T-cell (primary cell): Measurements from ENCODE around the gene SNRNP70. TPM values are rescaled to one million over a fixed set of nuclear protein-coding genes. Genes with fewer than 3 reads are reported as not detected.

Experiments used
- ATAC-seq, 4 experiments: fragments of 200-7000 bp in 3 of 4; fragments of 150-1000 bp in 1 of 4; cut with Tn5 transposase; replicated peaks in 1 of 4; 1 replicate in 3 of 4; 2 replicates in 1 of 4; pipeline ENCODE4 v1.10.0; 2021; ENCODE audit warnings: moderate library complexity in 3 of 4, mild to moderate bottlenecking in 2 of 4, moderate number of reproducible peaks in 1 of 4
- CTCF ChIA-PET, 2 donors: fragments of 300-600 bp; sonication (Branson Sonifier 250); formaldehyde crosslinking; loops; one replicate each; lab custom pipeline; 2022; ENCODE audit warnings: antibody characterized with exemption in 2 of 2; lab: Charles Lee
- POLR2A ChIA-PET, 2 donors: fragments of 300-600 bp; sonication (Branson Sonifier 250); formaldehyde crosslinking; loops; one replicate each; lab custom pipeline; 2022; ENCODE audit warnings: antibody characterized with exemption in 2 of 2; lab: Charles Lee
- DNase-seq, 35 experiments: peaks; one replicate each; pipeline versions ENCODE4 v3.0.0 to v3.0.0-alpha.2; 2013 to 2023
- H3K27ac ChIP-seq: one replicate; pipeline ENCODE4 v1.5.1; 2013; ENCODE audit warnings: low read length
- H3K27me3 ChIP-seq, 2 experiments: replicated peaks in 1 of 2; 1 replicate in 1 of 2; 2 replicates in 1 of 2; pipeline versions ENCODE4 v1.6.1 to v1.7.0; 2013; ENCODE audit warnings: low read length in 1 of 2, mixed read lengths in 1 of 2; ENCODE audit not compliant: control insufficient read depth in 2 of 2, insufficient read depth in 2 of 2; ENCODE audit errors: extremely low read depth in 1 of 2
- H3K36me3 ChIP-seq, 2 donors: 1 replicate in 1 of 2; 2 replicates in 1 of 2; pipeline versions ENCODE4 v1.6.1 to v1.7.0; 2013; ENCODE audit warnings: low read length in 1 of 2; ENCODE audit not compliant: control insufficient read depth in 2 of 2, insufficient read depth in 1 of 2; ENCODE audit errors: extremely low read depth in 1 of 2
- H3K4me1 ChIP-seq, 2 experiments: 1 replicate in 1 of 2; 2 replicates in 1 of 2; pipeline versions ENCODE4 v1.6.1 to v1.7.0; 2013; ENCODE audit warnings: low read length in 2 of 2, mixed read lengths in 1 of 2; ENCODE audit not compliant: insufficient read depth in 2 of 2, control insufficient read depth in 1 of 2; ENCODE audit errors: extremely low read depth in 1 of 2
- H3K4me3 ChIP-seq, 2 donors: 1 replicate in 1 of 2; 2 replicates in 1 of 2; pipeline versions ENCODE4 v1.5.1 to v1.7.0; 2013; ENCODE audit warnings: mild to moderate bottlenecking in 2 of 2, low read length in 1 of 2, moderate library complexity in 1 of 2; ENCODE audit not compliant: control insufficient read depth in 1 of 2; ENCODE audit errors: extremely low read depth in 1 of 2
- H3K9me3 ChIP-seq: 2 replicates; pipeline ENCODE4 v1.7.0; 2013
- H3K27ac Mint-ChIP-seq, 2 donors: one replicate each; pipeline ENCODE4 v1.8.0; 2020 to 2021; ENCODE audit warnings: mild to moderate bottlenecking in 2 of 2, mixed read lengths in 2 of 2
- H3K27me3 Mint-ChIP-seq, 2 donors: one replicate each; pipeline ENCODE4 v1.8.0; 2021 to 2022; ENCODE audit warnings: mixed read lengths in 2 of 2
- H3K36me3 Mint-ChIP-seq: one replicate; pipeline ENCODE4 v1.8.0; 2021; ENCODE audit warnings: mixed read lengths
- H3K4me1 Mint-ChIP-seq, 3 donors: one replicate each; pipeline ENCODE4 v1.8.0; 2020 to 2022; ENCODE audit warnings: mixed read lengths in 3 of 3, mild to moderate bottlenecking in 1 of 3
- H3K4me3 Mint-ChIP-seq, 3 donors: one replicate each; pipeline ENCODE4 v1.8.0; 2020 to 2022; ENCODE audit warnings: mild to moderate bottlenecking in 3 of 3, mixed read lengths in 3 of 3, moderate library complexity in 3 of 3
- H3K9me3 Mint-ChIP-seq, 3 donors: one replicate each; pipeline ENCODE4 v1.8.0; 2020 to 2022; ENCODE audit warnings: mixed read lengths in 3 of 3
- WGBS: methylation state at CpG from one replicate; pipeline ENCODE4 v1.1.5; 2013; ENCODE audit warnings: missing lambda C conversion rate; ENCODE audit not compliant: insufficient coverage; 5-methylcytosine and 5-hydroxymethylcytosine counted together
- total RNA-seq, 35 experiments: library from RNA in 6 of 35; stranded (reverse) in 6 of 35; fragments of 120-200 nt in 1 of 35; gene quantifications; one replicate each; pipeline versions ENCODE4 v1.2.1 to v1.2.4 and lab custom pipeline; 2013 to 2026

Gene SNRNP70
- total RNA-seq, 5 donors from 2014 or later (not counting 1 experiment from before 2014, with no cell fraction given) = 406 to 704 (median 645) TPM

DNA sequence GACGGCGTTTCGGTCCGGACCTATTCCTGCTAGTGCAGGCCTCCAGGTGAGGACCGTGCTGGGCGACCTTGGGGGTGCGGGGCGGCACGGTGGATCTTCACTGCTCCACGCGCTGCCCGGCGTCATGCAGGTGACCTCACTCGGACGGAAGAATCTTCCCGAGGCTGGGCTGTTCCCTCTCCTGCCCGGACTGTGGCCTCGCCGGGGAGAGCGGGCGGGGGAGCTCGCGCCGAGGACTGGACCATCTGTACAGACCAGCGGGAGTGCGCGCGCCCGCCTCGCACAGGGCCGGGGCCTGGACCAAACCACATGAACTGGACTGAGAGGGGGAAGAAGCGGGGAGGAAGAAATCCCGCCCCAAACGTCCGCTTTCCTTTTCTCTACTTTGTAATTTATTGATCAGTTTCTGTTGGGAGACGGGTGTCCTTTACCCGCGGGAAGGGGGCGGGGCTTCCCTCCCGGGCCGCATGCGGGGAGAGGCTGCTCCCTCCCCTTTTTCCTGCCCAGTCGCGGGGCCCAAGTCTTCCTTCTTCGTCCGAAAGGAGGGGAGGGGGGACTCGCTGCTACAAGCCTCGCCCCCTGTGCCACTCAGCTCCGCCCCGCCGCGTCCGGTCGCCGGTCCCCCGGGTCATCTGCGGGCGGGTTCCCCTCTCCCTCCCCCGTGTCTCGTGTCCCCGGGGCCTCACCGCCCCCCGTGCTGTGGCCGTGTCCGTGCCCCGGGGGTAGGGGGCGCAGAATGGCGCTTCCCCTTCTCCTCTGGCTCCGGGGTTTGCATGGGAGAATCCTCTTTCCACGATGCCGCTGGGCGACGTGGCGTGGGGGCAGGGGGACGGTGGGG lies 65.1 kb downstream of the SNRNP70 start:
- H3K36me3 ChIP-seq = no peaks in the 10 kb centered on the region
- Mint-ChIP-seq H3K27me3 (peaks cover 68 to 85% of the 10 kb centered on the region in 2 donors), H3K27ac (no peak overlapping the region), H3K4me1 (peaks cover 34 to 36% (median 35%) of the 10 kb centered on the region in 3 donors), H3K9me3 (peaks cover 0 to 8% (median 0%) of the 10 kb centered on the region in 3 donors), H3K4me3 (peak overlapping the region; percentile 68 to 82 (median 71)), H3K36me3 (no peaks in the 10 kb centered on the region)
- H3K27me3 ChIP-seq = peaks cover 12 to 92% of the 10 kb centered on the region in 2 experiments
- H3K4me1 ChIP-seq = peaks cover 13 to 45% of the 10 kb centered on the region in 2 experiments
- DNase-seq (peak in 4 of 35 experiments; percentile 21 to 52 (median 36)), ATAC-seq (peak in 2 of 4 experiments; percentile 15 to 21)
- CTCF ChIA-PET = interaction anchor here in 1 of 2 donors (0.6 kb wide), 1 partner anchor 334 kb away, joined by 7 read pairs; no protein-coding TSS in a partner anchor
- under 1% methylated on average over 22 of the region's 75 CpGs for WGBS
- POLR2A ChIA-PET = no interaction called here
- H3K27ac ChIP-seq = no peak overlapping the region
- peak overlapping the region; percentile 50 to 86 for H3K4me3 ChIP-seq
- no peaks in the 10 kb centered on the region for H3K9me3 ChIP-seq

DNA sequence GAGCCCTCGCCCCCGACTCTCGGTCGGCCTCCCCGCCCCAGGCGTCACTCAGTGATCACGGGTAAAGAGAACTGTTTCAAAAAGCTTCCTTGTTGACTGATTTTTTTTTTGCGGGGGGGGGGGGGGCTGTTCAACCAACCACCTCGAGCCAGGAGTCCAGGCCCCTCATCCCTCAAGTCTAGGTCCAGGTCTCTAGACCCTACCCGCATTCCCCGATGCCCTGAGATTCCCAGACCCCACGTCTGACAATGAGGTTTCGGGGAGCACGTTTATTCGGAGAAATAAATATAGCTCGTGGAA lies 65.6 kb downstream of the SNRNP70 start:
- H3K36me3 ChIP-seq = no peaks in the 10 kb centered on the region
- POLR2A ChIA-PET = no interaction called here
- peaks cover 68 to 85% of the 10 kb centered on the region in 2 donors for H3K27me3 Mint-ChIP-seq
- 40% methylated on average over 3 of the region's 16 CpGs for WGBS
- CTCF ChIA-PET = interaction anchor here in 1 of 2 donors (0.6 kb wide), 1 partner anchor 334 kb away, joined by 7 read pairs; no protein-coding TSS in a partner anchor
- ATAC-seq (no peak), DNase-seq (no peak)
- peaks cover 12 to 92% of the 10 kb centered on the region in 2 experiments for H3K27me3 ChIP-seq
- no peak overlapping the region for H3K27ac ChIP-seq
- no peaks in the 10 kb centered on the region for H3K36me3 Mint-ChIP-seq
- no peaks in the 10 kb centered on the region for H3K9me3 ChIP-seq
- H3K4me1 ChIP-seq = peaks cover 13 to 41% of the 10 kb centered on the region in 2 experiments
- no peak overlapping the region for H3K27ac Mint-ChIP-seq
- peak overlapping the region; percentile 13 to 82 (median 25) for H3K4me3 Mint-ChIP-seq
- peak overlapping the region; percentile 50 to 86 for H3K4me3 ChIP-seq
- peaks cover 0 to 8% (median 0%) of the 10 kb centered on the region in 3 donors for H3K9me3 Mint-ChIP-seq
- peaks cover 29 to 32% (median 31%) of the 10 kb centered on the region in 3 donors for H3K4me1 Mint-ChIP-seq

DNA sequence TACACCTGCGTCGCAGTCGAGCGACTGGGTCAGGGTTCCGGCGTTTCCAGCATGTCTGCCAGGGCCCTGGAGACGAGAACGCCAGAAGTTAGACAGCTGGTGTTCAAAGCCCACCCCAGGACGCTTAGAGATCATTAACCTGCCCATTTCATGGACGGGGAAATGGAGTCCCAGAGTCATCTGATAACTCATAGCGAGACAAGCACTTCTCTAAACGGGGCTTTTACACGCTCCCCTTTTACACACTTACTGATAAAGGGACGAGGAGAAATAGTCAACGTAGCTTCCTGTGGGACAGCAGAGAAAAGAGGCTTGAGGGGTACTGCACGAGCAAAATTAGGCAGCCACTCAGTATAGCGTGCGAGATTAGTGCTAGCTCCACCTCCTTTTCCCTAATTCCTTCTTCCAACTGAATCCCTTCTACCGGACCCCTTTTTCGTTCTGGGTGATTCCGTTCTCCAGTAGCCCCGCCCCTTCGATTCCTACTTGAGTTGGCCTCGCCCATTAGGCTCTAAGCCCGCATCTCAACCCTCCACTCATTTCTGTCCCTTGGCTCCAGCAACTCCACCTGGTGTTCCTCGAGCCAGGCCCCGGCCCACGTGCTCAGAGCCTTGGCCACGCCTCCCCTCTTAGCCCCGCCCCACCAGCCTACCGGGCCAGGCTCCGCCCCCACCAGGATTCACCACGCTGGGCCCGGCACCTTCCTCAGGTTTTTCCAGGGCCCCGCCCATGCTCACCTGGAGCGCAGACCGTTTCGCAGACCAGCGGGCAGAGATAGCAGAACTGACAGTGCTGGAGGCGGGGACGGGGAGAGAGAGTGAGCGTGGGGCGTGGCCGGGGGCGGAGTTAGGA lies 66.2 kb downstream of the SNRNP70 start:
- ATAC-seq (peak in 2 of 4 experiments; percentile 11 to 34), DNase-seq (peak in 16 of 35 experiments; percentile 17 to 57 (median 32))
- 18% methylated on average over 37 of the region's 45 CpGs for WGBS
- Histone ChIP-seq H3K4me3 (no peak overlapping the region), H3K27ac (no peak overlapping the region), H3K27me3 (peaks cover 12 to 92% of the 10 kb centered on the region in 2 experiments), H3K4me1 (peaks cover 13 to 36% of the 10 kb centered on the region in 2 experiments), H3K36me3 (no peaks in the 10 kb centered on the region), H3K9me3 (no peaks in the 10 kb centered on the region)
- Mint-ChIP-seq H3K4me1 (peaks cover 27 to 30% (median 29%) of the 10 kb centered on the region in 3 donors), H3K27ac (no peak overlapping the region), H3K9me3 (peaks cover 0 to 8% (median 0%) of the 10 kb centered on the region in 3 donors), H3K4me3 (peak overlapping the region; percentile 28 to 82 (median 47)), H3K36me3 (no peaks in the 10 kb centered on the region), H3K27me3 (peaks cover 68 to 84% of the 10 kb centered on the region in 2 donors)
- CTCF ChIA-PET = interaction anchor here in 1 of 2 donors (0.6 kb wide), 1 partner anchor 335 kb away, joined by 7 read pairs; no protein-coding TSS in a partner anchor
- POLR2A ChIA-PET = no interaction called here

- peak in 1 of 4 experiments; percentile 22 for ATAC-seq
- peaks cover 13 to 36% of the 10 kb centered on the region in 2 experiments for H3K4me1 ChIP-seq
- peaks cover 27 to 30% (median 29%) of the 10 kb centered on the region in 3 donors for H3K4me1 Mint-ChIP-seq
- H3K9me3 ChIP-seq = no peaks in the 10 kb centered on the region
- CTCF ChIA-PET = interaction anchor here in 1 of 2 donors (0.6 kb wide), 1 partner anchor 387 kb away, joined by 5 read pairs; no protein-coding TSS in a partner anchor
- H3K4me3 ChIP-seq = no peak overlapping the region
- H3K27ac ChIP-seq = no peak overlapping the region
- peaks cover 0 to 8% (median 0%) of the 10 kb centered on the region in 3 donors for H3K9me3 Mint-ChIP-seq
- no peak for DNase-seq
- peak overlapping the region in 2 of 3 donors; percentile 21 to 82 for H3K4me3 Mint-ChIP-seq
- H3K27me3 Mint-ChIP-seq = peaks cover 64 to 80% of the 10 kb centered on the region in 2 donors
- H3K27ac Mint-ChIP-seq = no peak overlapping the region
- H3K36me3 ChIP-seq = no peaks in the 10 kb centered on the region
- H3K36me3 Mint-ChIP-seq = no peaks in the 10 kb centered on the region
- POLR2A ChIA-PET = no interaction called here
- WGBS = 29% methylated on average over 4 of the region's 10 CpGs
- peaks cover 12 to 88% of the 10 kb centered on the region in 2 experiments for H3K27me3 ChIP-seq
Observed at GRCh38 chr19:49152119-49152550, 66.9 kb downstream of the SNRNP70 start.

DNA sequence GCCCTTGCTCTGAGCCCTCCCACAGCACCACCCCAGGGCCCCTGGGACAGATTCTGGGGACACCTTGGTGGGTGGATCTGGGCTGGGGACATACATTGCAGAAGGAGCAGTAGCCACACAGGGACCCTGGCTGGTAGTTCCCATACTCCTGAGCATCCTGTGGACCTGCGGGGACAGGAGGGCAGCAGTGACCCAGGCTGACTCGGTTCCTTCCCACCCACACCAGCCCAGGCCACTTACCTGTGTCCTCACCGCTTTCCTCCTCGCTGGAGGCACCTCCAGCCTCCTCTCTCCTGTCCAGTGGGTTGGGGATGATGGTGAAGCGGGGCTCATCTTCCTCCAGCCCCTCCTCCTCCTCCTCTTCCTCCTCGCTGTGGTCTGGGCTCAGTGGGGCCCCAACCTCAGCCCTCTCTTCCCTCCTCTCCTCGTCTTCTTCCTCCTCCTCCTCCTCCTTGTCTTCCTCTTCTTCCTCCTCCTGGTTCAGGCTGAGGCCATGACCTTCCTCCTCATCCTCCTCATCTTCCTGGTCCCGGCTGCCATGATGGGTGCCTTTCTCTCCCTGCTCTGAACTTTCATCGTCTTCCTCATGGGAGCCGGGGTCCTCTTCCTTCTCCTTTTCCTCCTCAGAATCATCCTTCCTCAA lies 68.0 kb downstream of the SNRNP70 start:
- no peaks in the 10 kb centered on the region for H3K9me3 ChIP-seq
- H3K4me3 Mint-ChIP-seq = peak overlapping the region in 1 of 3 donors; percentile 82
- 73% methylated on average over 2 of the region's 10 CpGs for WGBS

More for the DNA sequence above, 68.0 kb downstream of the SNRNP70 start:
- no peaks in the 10 kb centered on the region for H3K36me3 Mint-ChIP-seq
- ATAC-seq (no peak), DNase-seq (no peak)
- peaks cover 16 to 45% of the 10 kb centered on the region in 2 experiments for H3K4me1 ChIP-seq
- H3K27ac Mint-ChIP-seq = no peak overlapping the region
- peaks cover 0 to 8% (median 0%) of the 10 kb centered on the region in 3 donors for H3K9me3 Mint-ChIP-seq
- no peaks in the 10 kb centered on the region for H3K36me3 ChIP-seq
- CTCF ChIA-PET = no interaction called here
- H3K27ac ChIP-seq = no peak overlapping the region
- H3K4me1 Mint-ChIP-seq = peaks cover 28 to 33% (median 31%) of the 10 kb centered on the region in 3 donors
- H3K4me3 ChIP-seq = no peak overlapping the region
- peaks cover 61 to 76% of the 10 kb centered on the region in 2 donors for H3K27me3 Mint-ChIP-seq
- H3K27me3 ChIP-seq = peaks cover 10 to 88% of the 10 kb centered on the region in 2 experiments
- POLR2A ChIA-PET = no interaction called here
